Smooth muscle cell (in vitro differentiated cells): ENCODE data around the gene PLXDC2. TPM values are rescaled to one million over a fixed set of nuclear protein-coding genes. Genes with fewer than 3 reads are reported as not detected.

ENCODE experiments used
- DNase-seq: peaks from one replicate; lab custom pipeline; 2025; ENCODE audit not compliant: unreplicated experiment; lab: John Stamatoyannopoulos, UW
- H2AFZ ChIP-seq: fragments of 200-600 bp; sonication (generic); 2 replicates; pipeline ENCODE4 v1.6.0; 2016; ENCODE audit warnings: antibody characterized with exemption, low read depth, mild to moderate bottlenecking
- H3F3A ChIP-seq: fragments of 200-600 bp; sonication (generic); 2 replicates; pipeline ENCODE4 v1.6.0; 2017; ENCODE audit warnings: antibody characterized with exemption, low read depth
- H3K27ac ChIP-seq: fragments of 200-600 bp; sonication (generic); 2 replicates; pipeline ENCODE4 v1.5.1; 2016; ENCODE audit warnings: low read depth, mild to moderate bottlenecking
- H3K27me3 ChIP-seq: fragments of 200-600 bp; sonication (generic); 2 replicates; pipeline ENCODE4 v1.6.1; 2016; ENCODE audit warnings: low read depth, mild to moderate bottlenecking
- H3K36me3 ChIP-seq: fragments of 200-600 bp; sonication (generic); 2 replicates; pipeline ENCODE4 v1.5.1; 2016; ENCODE audit warnings: low read depth
- H3K4me1 ChIP-seq: fragments of 200-600 bp; sonication (generic); 2 replicates; pipeline ENCODE4 v1.5.1; 2016; ENCODE audit warnings: low read depth
- H3K4me2 ChIP-seq: fragments of 200-600 bp; sonication (generic); 2 replicates; pipeline ENCODE4 v1.6.0; 2016; ENCODE audit warnings: mild to moderate bottlenecking
- H3K4me3 ChIP-seq: fragments of 200-600 bp; sonication (generic); 2 replicates; pipeline ENCODE4 v1.5.1; 2016; ENCODE audit warnings: mild to moderate bottlenecking
- H3K79me2 ChIP-seq: fragments of 200-600 bp; sonication (generic); 2 replicates; pipeline ENCODE4 v1.6.0; 2016; ENCODE audit warnings: low read depth, mild to moderate bottlenecking
- H3K9ac ChIP-seq: fragments of 200-600 bp; sonication (generic); 2 replicates; pipeline ENCODE4 v1.6.0; 2016; ENCODE audit warnings: low read depth
- H3K9me3 ChIP-seq: fragments of 200-600 bp; sonication (generic); replicated peaks from 2 replicates; pipeline ENCODE4 v1.5.1; 2016; ENCODE audit warnings: low read depth
- H4K20me1 ChIP-seq: fragments of 200-600 bp; sonication (generic); 2 replicates; pipeline ENCODE4 v1.6.0; 2016; ENCODE audit warnings: low read depth
- CTCF ChIP-seq: fragments of 200-600 bp; sonication (generic); IDR thresholded peaks from 2 replicates; pipeline ENCODE4 v1.5.1; 2017; ENCODE audit warnings: borderline replicate concordance, mild to moderate bottlenecking, antibody characterized with exemption; ENCODE audit not compliant: insufficient read depth, poor library complexity, severe bottlenecking
- WGBS: methylation state at CpG from one replicate; pipeline ENCODE4 v1.1.7; 2016; ENCODE audit warnings: low lambda C conversion rate; 5-methylcytosine and 5-hydroxymethylcytosine counted together
- polyA plus RNA-seq: library from polyadenylated mRNA; unstranded; fragments of >200 nt; fragmentation: Nextera tagmentation; extraction: Ambion mirVana; gene quantifications from 2 replicates; pipeline ENCODE4 v1.2.1, GENCODE V29; 2016
- total RNA-seq: library from RNA; depleted of rRNA; stranded (reverse); fragments of >200 nt; gene quantifications from 2 replicates; pipeline ENCODE4 v1.2.3, GENCODE V29; 2014

PLXDC2 gene
- total and polyA plus RNA-seq, 2 experiments from 2014 or later, result 7.3 to 24.9 TPM

- WGBS, result 64% methylated on average over 2 of the region's 2 CpGs
- Histone ChIP-seq H3K4me2 (peak overlapping the region; percentile 25), H3K27ac (peak overlapping the region; percentile 10)
Measured at GRCh38 chr10:19889256-19889655, 73.0 kb downstream of the PLXDC2 start.

GRCh38 chr10:19891429-19891828 is 75.2 kb downstream of the PLXDC2 start:
- Histone ChIP-seq H2AFZ (no peak overlapping the region), H3K36me3 (no peaks in the 10 kb centered on the region), H3K9me3 (no peaks in the 10 kb centered on the region), H3K9ac (no peak overlapping the region), H3K4me3 (no peak overlapping the region), H3K27me3 (no peaks in the 10 kb centered on the region), H3F3A (no peaks in the 10 kb centered on the region), H3K27ac (no peak overlapping the region), H3K4me2 (no peak overlapping the region), H3K79me2 (no peaks in the 10 kb centered on the region), H4K20me1 (peaks cover 2% of the 10 kb centered on the region), H3K4me1 (peaks cover 20% of the 10 kb centered on the region)
- TF ChIP-seq CTCF, result no peak
- 79% methylated on average over 6 of the region's 6 CpGs for WGBS
- DNase-seq, result no peak

More at GRCh38 chr10:19889256-19889655, 73.0 kb downstream of the PLXDC2 start:
- Histone ChIP-seq H3K79me2 (no peaks in the 10 kb centered on the region), H2AFZ (no peak overlapping the region), H3F3A (no peaks in the 10 kb centered on the region), H4K20me1 (peaks cover 2% of the 10 kb centered on the region), H3K36me3 (no peaks in the 10 kb centered on the region), H3K9ac (no peak overlapping the region), H3K9me3 (no peaks in the 10 kb centered on the region), H3K27me3 (no peaks in the 10 kb centered on the region), H3K4me3 (no peak overlapping the region), H3K4me1 (peaks cover 20% of the 10 kb centered on the region)
- no peak for TF ChIP-seq CTCF
- no peak for DNase-seq

DNA sequence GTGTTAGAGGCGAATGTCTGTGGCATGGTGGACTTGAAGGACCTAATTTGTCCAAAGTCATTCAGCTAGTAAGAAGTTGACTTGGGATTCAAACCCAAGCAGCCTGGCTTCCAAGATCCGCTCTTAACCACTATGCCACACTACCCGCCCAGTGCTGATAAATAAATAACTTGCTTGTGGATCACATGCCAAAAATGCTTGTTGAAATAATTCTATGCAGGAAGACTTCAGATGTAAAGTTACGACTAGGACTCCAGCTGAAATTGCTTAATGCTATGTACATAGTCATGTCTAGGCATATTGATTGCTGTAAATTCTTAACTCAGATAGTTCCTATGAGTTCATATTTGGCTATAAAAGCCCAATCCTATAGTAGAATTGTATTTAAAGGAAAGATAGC is 76.0 kb downstream of the PLXDC2 start:
- Histone ChIP-seq H4K20me1 (peaks cover 2% of the 10 kb centered on the region), H3K4me1 (peaks cover 20% of the 10 kb centered on the region), H3K4me3 (no peak overlapping the region), H3K27me3 (no peaks in the 10 kb centered on the region), H3F3A (no peaks in the 10 kb centered on the region), H3K9me3 (no peaks in the 10 kb centered on the region), H3K4me2 (no peak overlapping the region), H3K27ac (no peak overlapping the region), H3K36me3 (no peaks in the 10 kb centered on the region), H3K9ac (no peak overlapping the region), H2AFZ (no peak overlapping the region), H3K79me2 (no peaks in the 10 kb centered on the region)
- no peak for DNase-seq
- no peak for TF ChIP-seq CTCF
- 87% methylated on average over 4 of the region's 4 CpGs for WGBS

DNA sequence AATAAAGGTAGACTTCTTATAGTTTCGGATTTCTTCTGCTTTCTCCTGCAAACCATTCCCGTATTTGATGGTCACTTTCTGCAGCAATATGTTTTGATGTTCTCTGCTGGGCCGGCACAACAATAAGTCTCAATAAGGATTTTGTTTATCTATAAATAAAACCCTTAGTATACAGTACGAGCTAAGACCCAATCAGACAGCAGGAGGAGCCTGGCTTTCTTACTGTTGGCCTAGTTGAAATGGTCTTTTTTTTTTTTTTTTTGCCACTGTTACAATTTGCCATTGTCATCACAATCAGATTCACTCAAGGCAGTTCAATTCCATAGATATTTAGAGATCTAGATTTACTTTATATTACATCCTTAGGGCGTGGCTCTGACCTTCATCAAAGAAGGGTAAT is 76.4 kb downstream of the PLXDC2 start:
- Histone ChIP-seq H3K9me3 (no peaks in the 10 kb centered on the region), H3K36me3 (no peaks in the 10 kb centered on the region), H3K4me2 (no peak overlapping the region), H3K79me2 (no peaks in the 10 kb centered on the region), H3K9ac (no peak overlapping the region), H2AFZ (no peak overlapping the region), H3K4me1 (peaks cover 20% of the 10 kb centered on the region), H3K27ac (no peak overlapping the region), H3K4me3 (no peak overlapping the region), H3F3A (no peaks in the 10 kb centered on the region), H4K20me1 (peaks cover 2% of the 10 kb centered on the region), H3K27me3 (no peaks in the 10 kb centered on the region)
- no peak for DNase-seq
- no peak for TF ChIP-seq CTCF
- 72% methylated on average over 5 of the region's 5 CpGs for WGBS
